ENCODE results near the gene LMF1.

DNA sequence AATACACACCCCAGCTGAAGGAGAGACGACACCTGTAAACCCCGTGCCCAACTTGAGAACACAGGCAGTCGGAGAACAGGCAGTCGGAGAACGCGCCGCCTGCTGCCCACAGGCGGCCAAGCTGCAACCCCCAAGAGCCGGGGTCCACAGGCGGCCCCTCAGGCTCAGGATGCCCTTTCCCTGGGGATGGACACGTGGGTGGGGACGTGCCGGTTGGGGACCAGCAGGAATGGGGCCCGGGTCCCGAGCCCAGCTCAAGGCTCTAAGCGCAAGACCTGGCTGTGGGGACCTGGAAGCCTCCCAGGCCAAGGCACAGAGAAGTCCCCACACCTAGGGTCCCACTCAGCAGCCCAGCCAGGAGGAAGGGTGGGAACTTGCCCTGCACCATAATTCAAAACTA lies 90.8 kb downstream of the LMF1 start:
- TF ChIP-seq POLR2A (IDR thresholded peaks at IDR 0.05) (no peak), POLR2AphosphoS5 (IDR thresholded peaks at IDR 0.05; ENCODE audit: insufficient read depth in 1 of 2, low read depth in 1 of 2) (no peak)
- TF ChIP-seq, protein P1, sequence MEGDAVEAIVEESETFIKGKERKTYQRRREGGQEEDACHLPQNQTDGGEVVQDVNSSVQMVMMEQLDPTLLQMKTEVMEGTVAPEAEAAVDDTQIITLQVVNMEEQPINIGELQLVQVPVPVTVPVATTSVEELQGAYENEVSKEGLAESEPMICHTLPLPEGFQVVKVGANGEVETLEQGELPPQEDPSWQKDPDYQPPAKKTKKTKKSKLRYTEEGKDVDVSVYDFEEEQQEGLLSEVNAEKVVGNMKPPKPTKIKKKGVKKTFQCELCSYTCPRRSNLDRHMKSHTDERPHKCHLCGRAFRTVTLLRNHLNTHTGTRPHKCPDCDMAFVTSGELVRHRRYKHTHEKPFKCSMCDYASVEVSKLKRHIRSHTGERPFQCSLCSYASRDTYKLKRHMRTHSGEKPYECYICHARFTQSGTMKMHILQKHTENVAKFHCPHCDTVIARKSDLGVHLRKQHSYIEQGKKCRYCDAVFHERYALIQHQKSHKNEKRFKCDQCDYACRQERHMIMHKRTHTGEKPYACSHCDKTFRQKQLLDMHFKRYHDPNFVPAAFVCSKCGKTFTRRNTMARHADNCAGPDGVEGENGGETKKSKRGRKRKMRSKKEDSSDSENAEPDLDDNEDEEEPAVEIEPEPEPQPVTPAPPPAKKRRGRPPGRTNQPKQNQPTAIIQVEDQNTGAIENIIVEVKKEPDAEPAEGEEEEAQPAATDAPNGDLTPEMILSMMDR (IDR thresholded peaks at IDR 0.05), result no peak

Measured in vagina (tissue), 2 donors.